Measurements from ENCODE around the gene ZFYVE28. TPM values are rescaled to one million over a fixed set of nuclear protein-coding genes. Genes with fewer than 3 reads are reported as not detected.

Gene ZFYVE28
- total RNA-seq, 1 experiment from 2014 or later, result 0.82 TPM

- no peak overlapping the region for H3K4me3 Mint-ChIP-seq (ENCODE audit: unreplicated experiment)
- H3K9me3 Mint-ChIP-seq (ENCODE audit: unreplicated experiment), result no peaks in the 10 kb centered on the region
- Histone ChIP-seq H3K36me3 (ENCODE audit: control insufficient read depth, insufficient read depth, low read length) (no peaks in the 10 kb centered on the region), H3K4me1 (no peaks in the 10 kb centered on the region), H3K27me3 (replicated peaks; ENCODE audit: control insufficient read depth, insufficient read depth, low read length) (no peaks in the 10 kb centered on the region; the same call in 1 of the 2 replicates), H3K9me3 (no peaks in the 10 kb centered on the region), H3K4me3 (ENCODE audit: low read depth, low read length) (no peak overlapping the region)
- no peaks in the 10 kb centered on the region for H3K36me3 Mint-ChIP-seq (ENCODE audit: insufficient read depth, unreplicated experiment)
- POLR2A ChIA-PET, result no interaction called here
- no TSS peak for BruUV-seq (replicated peaks)
- DNase-seq, result no peak
- intact Hi-C loops (cut with micrococcal nuclease; ENCODE audit: unreplicated experiment), result no loop called here
- CTCF ChIA-PET, result no interaction called here
- no peaks in the 10 kb centered on the region for H3K4me1 Mint-ChIP-seq (ENCODE audit: low read depth, unreplicated experiment)
- no peak overlapping the region for H3K27ac Mint-ChIP-seq (ENCODE audit: unreplicated experiment)
- H3K27me3 Mint-ChIP-seq (ENCODE audit: insufficient read depth, unreplicated experiment), result peaks cover 3% of the 10 kb centered on the region
- TF ChIP-seq, protein P1, sequence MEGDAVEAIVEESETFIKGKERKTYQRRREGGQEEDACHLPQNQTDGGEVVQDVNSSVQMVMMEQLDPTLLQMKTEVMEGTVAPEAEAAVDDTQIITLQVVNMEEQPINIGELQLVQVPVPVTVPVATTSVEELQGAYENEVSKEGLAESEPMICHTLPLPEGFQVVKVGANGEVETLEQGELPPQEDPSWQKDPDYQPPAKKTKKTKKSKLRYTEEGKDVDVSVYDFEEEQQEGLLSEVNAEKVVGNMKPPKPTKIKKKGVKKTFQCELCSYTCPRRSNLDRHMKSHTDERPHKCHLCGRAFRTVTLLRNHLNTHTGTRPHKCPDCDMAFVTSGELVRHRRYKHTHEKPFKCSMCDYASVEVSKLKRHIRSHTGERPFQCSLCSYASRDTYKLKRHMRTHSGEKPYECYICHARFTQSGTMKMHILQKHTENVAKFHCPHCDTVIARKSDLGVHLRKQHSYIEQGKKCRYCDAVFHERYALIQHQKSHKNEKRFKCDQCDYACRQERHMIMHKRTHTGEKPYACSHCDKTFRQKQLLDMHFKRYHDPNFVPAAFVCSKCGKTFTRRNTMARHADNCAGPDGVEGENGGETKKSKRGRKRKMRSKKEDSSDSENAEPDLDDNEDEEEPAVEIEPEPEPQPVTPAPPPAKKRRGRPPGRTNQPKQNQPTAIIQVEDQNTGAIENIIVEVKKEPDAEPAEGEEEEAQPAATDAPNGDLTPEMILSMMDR (IDR thresholded peaks at IDR 0.05; ENCODE audit: insufficient read depth in 1 of 2, low read depth in 1 of 2, low read length in 1 of 2, severe bottlenecking in 1 of 2, unreplicated experiment in 1 of 2), result no peak
Observed at GRCh38 chr4:2284934-2285612, 133.4 kb downstream of the ZFYVE28 start.

GRCh38 chr4:2284161-2284933 is 134.1 kb downstream of the ZFYVE28 start:
- no peaks in the 10 kb centered on the region; the same call in 1 of the 2 replicates for H3K27me3 ChIP-seq (replicated peaks; ENCODE audit: control insufficient read depth, insufficient read depth, low read length)
- no peaks in the 10 kb centered on the region for H3K9me3 ChIP-seq
- H3K27me3 Mint-ChIP-seq (ENCODE audit: insufficient read depth, unreplicated experiment), result peaks cover 3% of the 10 kb centered on the region
- ChIA-PET POLR2A (no interaction called here), CTCF (no interaction called here)
- no peaks in the 10 kb centered on the region for H3K9me3 Mint-ChIP-seq (ENCODE audit: unreplicated experiment)
- TF ChIP-seq, protein P1 (IDR thresholded peaks at IDR 0.05; ENCODE audit: insufficient read depth in 1 of 2, low read depth in 1 of 2, low read length in 1 of 2, severe bottlenecking in 1 of 2, unreplicated experiment in 1 of 2), result no peak
- no peak overlapping the region for H3K4me3 Mint-ChIP-seq (ENCODE audit: unreplicated experiment)
- no peaks in the 10 kb centered on the region for H3K36me3 ChIP-seq (ENCODE audit: control insufficient read depth, insufficient read depth, low read length)
- intact Hi-C loops (cut with micrococcal nuclease; ENCODE audit: unreplicated experiment), result no loop called here
- BruUV-seq (replicated peaks), result no TSS peak
- H3K4me1 Mint-ChIP-seq (ENCODE audit: low read depth, unreplicated experiment), result no peaks in the 10 kb centered on the region
- H3K4me1 ChIP-seq, result no peaks in the 10 kb centered on the region
- H3K36me3 Mint-ChIP-seq (ENCODE audit: insufficient read depth, unreplicated experiment), result no peaks in the 10 kb centered on the region
- no peak overlapping the region for H3K27ac Mint-ChIP-seq (ENCODE audit: unreplicated experiment)
- H3K4me3 ChIP-seq (ENCODE audit: low read depth, low read length), result no peak overlapping the region
- DNase-seq, result no peak

DNA sequence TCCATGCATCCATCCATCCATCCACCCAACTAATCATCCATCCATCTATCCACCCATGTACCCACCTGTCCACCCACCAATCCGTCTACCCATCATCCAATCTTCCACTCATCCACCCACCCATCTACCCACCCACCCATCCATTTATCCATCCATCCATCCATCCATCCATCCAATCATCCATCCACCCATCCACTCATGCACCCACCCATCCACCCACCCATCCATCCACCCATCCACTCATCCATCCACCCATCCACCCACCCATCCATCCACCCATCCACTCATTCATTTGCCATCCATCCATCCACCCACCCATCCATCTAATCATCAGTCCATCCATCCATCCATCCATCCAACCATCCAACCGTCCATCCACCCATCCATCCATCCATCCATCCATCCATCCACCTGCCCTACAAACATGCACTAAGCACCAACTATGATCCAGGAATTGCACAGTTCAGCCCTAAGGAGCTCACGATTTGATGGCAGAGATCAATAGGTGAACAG is 135.2 kb downstream of the ZFYVE28 start:
- Mint-ChIP-seq H3K4me3 (ENCODE audit: unreplicated experiment) (no peak overlapping the region), H3K27ac (ENCODE audit: unreplicated experiment) (no peak overlapping the region), H3K27me3 (ENCODE audit: insufficient read depth, unreplicated experiment) (peaks cover 3% of the 10 kb centered on the region), H3K4me1 (ENCODE audit: low read depth, unreplicated experiment) (no peaks in the 10 kb centered on the region), H3K9me3 (ENCODE audit: unreplicated experiment) (no peaks in the 10 kb centered on the region), H3K36me3 (ENCODE audit: insufficient read depth, unreplicated experiment) (no peaks in the 10 kb centered on the region)
- H3K36me3 ChIP-seq (ENCODE audit: control insufficient read depth, insufficient read depth, low read length), result no peaks in the 10 kb centered on the region
- intact Hi-C loops (cut with micrococcal nuclease; ENCODE audit: unreplicated experiment), result no loop called here
- POLR2A ChIA-PET, result no interaction called here
- no peak for DNase-seq
- no peak overlapping the region for H3K4me3 ChIP-seq (ENCODE audit: low read depth, low read length)
- TF ChIP-seq, protein P1 (IDR thresholded peaks at IDR 0.05; ENCODE audit: insufficient read depth in 1 of 2, low read depth in 1 of 2, low read length in 1 of 2, severe bottlenecking in 1 of 2, unreplicated experiment in 1 of 2), result no peak
- no peaks in the 10 kb centered on the region; the same call in 1 of the 2 replicates for H3K27me3 ChIP-seq (replicated peaks; ENCODE audit: control insufficient read depth, insufficient read depth, low read length)
- CTCF ChIA-PET, result no interaction called here
- no peaks in the 10 kb centered on the region for H3K9me3 ChIP-seq
- BruUV-seq (replicated peaks), result no TSS peak
- H3K4me1 ChIP-seq, result no peaks in the 10 kb centered on the region

Data from Caco-2 (cell line).